Measurements from ENCODE around the gene CASKIN2.
"Not testable (repeated sequence)": the region's sequence is repeated elsewhere in the genome, so short reads cannot be mapped to it uniquely, and the experiment has no call there.

CASKIN2 gene

DNA sequence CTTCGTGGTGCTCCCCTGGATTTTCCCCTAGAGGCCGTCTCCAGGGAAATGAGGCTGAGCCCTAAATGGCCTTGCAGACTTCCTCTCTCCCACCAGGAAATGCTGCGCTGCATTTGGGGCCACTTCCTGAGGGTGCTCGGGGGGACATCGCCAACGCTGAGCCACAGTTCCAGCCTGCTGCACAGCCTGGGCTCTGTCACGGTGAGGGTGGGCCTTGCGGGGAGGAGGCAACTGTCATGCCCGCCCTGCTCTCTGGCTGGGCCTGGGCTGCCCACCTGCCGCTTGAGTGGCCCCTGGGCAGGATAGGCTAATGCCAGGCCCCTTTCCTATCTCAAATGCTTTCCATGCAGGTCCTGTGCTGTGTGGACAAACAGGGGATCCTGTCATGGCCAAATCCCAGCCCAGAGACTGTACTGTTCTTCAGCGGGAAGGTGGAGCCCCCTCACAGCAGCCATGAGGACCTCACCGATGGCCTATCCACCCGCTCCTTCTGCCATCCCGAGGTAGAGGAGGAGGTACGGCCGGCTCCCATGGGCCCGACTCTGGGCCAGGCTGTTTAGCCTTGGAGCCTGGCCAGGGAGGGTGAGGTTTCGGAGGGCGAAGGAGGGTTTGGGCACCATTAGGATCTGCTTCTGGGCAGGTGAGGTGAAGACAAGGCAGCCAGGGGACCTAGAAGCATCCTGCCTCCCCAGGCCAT lies 24.2 kb downstream of the CASKIN2 start:
- in situ Hi-C loops (cut with MboI; ENCODE audit: low sequenced_read_pairs): no loop called here

DNA sequence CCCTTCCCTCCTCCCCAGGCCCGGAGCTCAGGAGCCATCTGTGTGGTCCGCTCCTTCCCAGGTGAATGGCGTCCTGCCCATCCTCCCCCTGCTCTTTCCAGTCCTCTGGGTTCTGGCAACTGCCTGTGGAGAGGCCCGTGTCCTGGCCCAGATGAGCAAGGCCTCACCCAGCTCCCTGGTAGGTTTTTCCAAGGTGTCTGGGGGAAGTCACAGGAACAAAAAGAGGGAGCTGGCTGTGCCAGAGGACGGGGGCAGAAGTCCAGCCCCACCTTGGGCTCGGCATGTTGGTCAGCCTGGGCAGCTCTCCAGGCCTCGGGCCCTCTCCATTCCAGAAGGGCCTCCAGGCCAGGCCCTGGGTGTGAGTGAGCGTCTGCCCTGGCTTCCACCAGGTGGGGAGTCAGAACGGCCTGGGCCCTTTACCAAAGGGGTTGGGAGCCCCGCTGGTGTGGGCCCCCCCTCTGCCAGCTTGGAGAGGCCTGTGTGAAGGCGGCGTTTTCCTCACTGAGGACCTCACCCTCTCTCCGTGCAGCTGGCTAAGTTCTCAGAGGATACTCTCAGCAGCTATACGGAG lies 25.1 kb downstream of the CASKIN2 start:
- in situ Hi-C loops (cut with MboI; ENCODE audit: low sequenced_read_pairs): no loop called here

DNA sequence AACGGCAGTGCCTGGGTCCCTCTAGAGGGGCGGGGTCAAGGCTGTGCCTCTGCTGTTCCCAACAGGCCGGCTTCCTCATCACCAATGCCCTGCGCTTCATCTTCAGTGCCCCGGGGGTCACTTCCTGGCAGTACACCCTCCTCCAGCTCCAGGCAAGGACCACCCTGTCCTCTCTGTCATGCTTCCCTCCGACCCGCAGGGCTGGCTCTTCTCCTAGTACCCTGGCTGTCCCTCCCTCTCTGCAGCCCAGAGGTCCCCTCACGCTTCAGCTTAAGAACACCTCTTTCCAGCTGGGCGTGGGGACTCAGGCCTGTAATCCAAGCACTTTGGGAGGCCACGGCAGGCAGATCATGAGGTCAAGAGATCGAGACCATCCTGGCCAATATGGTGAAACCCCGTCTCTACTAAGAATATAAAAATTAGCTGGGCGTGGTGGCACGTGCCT lies 25.8 kb downstream of the CASKIN2 start:
- in situ Hi-C loops (cut with MboI; ENCODE audit: low sequenced_read_pairs): no loop called here

DNA sequence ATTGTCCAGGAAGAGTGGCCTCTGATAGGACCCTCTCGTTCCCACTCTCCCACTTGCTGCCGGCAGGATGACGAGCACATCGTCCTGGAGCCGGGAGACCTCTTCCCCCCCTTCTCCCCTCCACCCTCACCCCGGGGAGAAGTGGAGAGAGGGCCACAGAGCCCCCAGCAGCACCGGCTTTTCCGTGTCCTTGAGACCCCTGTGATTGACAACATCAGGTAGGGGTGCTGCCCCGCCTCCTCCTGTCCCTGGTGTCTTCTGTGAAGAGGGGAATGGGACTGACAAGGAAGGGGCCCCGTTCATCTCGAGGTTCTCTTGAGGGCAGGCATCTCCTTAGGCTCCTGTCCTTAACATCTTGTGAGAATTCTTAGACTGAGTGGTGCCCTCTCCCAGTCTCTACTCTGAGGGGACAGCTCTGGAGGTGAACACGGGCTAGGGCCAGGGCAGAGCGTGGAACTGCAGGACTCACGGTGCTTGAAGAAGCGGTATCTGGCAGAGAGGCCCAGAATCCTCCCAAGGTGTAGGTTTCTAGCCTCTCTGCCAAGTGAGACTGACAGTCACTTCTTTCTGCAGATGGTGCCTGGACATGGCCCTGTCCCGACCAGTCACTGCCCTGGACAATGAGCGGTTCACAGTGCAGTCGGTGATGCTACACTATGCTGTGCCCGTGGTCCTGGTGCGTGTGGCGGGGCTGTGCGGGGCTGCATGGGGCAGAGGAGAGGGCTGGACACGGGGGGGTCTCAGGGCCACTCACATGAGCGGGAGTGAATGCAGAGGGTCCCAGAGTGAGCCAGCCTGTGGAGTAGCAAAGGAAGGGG lies 26.4 kb downstream of the CASKIN2 start:
- in situ Hi-C loops (cut with MboI; ENCODE audit: low sequenced_read_pairs): no loop called here

DNA sequence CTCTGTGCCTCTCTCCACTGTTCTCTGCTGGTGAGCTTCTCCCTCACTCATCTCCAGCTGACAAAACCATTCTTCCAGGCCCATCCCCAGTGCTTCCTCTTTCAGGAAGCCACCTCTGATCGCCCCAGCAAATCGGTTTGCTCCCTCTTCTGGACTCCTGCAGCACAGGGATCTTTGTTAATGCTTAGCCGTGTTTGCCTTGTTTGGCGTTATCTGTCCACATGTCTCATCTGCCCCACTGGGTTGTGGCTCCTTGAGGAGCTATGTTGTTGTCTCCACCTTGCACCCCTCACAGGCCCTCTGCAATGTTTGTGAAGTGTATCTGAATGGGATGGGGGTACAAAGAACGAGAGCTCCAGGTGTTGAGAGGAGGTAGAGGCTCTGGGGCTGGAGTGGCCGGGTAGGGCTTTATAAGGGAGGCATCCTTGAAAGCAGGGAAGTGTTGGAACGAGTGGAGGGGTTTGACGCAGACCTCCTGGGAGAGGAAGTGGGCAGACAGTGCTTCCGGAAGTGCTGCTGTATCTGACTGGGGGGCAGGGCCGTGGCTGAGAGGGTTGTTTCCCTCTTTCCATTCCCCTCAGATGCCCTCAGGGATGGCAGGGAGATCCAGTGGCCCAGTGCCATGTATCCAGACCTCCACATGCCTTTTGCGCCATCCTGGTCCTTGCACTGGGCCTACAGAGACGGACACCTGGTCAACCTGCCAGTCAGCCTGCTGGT lies 27.8 kb downstream of the CASKIN2 start:
- in situ Hi-C loops (cut with MboI; ENCODE audit: low sequenced_read_pairs): no loop called here

DNA sequence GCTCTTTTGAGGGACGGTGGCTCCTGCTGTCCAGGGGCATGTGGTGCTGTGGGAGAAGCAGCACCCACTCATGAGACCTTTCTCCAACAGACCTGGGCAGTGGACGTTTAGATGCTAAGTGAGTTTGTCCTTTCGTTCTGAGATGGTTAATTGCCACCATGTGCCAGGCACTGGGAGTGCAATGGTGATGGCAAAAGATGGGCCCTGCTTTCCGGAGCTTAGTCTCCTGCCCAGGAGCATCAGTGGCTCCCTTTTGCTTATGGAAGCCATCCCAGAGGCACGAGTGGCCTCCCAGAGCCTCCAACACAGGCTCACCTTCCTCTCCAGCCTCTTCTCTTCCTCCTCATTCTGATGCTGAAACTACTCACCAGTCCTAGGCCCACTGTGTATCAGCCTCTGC lies 28.4 kb downstream of the CASKIN2 start:
- in situ Hi-C loops (cut with MboI; ENCODE audit: low sequenced_read_pairs): no loop called here

DNA sequence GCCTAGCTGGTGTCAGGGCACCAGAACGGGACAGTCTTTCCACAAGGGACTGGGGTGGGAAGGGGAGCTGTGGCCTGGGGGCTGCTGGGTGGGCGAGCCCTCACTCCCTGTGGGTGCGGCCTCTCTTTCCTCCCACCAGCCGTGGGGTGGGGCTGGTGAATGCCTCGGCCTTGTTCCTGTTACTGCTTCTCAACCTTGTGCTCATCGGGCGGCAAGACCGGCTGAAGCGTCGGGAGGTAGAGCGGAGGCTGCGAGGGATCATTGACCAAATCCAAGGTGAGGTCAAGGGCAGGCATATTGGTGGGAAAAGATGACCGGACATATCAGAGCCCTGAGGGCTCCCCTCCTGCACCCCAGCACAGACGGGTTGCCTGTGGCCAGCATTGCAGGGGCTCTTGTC lies 29.2 kb downstream of the CASKIN2 start:
- in situ Hi-C loops (cut with MboI; ENCODE audit: low sequenced_read_pairs): no loop called here

DNA sequence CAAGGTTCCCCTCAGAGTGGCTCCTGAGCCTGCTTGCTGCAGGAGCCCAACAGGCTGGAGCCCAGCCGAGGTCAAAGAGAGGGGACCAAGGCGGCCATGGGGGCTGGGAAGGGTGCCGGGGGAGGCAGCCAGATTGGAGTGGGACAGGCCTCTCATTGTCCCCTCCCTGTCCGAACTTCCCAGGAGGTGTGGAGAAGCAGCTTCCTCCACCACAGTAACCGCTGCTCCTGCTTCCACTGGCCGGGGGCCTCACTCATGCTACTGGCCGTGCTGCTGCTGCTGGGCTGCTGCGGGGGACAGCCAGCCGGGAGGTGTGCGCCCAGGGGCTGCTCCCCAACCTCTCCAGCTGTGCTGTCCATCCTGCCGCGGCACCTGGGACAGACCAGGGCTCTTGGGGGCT lies 29.6 kb downstream of the CASKIN2 start:
- in situ Hi-C loops (cut with MboI; ENCODE audit: low sequenced_read_pairs): no loop called here

DNA sequence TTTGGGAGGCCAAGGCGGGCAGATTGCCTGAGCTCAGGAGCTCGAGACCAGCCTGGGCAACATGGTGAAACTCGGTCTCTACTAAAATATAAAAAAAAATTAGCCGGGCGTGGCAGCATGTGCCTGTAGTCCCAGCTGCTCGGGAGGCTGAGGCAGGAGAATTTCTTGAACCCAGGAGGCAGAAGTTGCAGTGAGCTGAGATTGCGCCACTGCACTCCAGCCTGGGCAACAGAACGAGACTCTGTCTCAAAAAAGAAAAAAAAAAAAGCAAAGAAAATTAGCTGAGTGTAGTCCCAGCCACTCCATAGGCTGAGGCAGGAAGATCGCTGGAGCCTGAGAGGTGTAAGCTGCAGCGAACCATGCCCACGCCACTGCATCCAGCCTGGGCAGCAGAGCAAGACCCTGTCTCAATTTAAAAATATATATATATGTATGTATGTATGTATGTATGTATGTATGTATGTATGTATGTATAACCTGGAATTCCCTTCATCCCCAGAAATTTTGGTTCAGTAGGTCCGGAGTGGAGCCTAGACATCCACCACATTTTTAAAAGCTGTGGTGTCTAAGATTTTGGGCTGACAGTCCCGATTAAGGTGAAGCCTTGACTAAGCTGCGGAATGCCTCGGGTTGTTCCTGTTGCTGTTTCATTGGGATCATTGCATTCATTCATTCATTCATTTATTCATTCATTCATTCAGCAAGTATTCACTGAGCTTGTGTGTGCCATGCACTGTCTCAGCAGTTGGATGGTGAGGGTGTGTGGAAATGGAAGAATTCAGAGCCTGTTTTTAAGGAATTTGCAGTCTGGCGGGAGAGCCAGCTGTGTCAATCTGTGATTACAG lies 33.0 kb downstream of the CASKIN2 start:
- in situ Hi-C loops (cut with MboI; ENCODE audit: low sequenced_read_pairs): no loop called here

DNA sequence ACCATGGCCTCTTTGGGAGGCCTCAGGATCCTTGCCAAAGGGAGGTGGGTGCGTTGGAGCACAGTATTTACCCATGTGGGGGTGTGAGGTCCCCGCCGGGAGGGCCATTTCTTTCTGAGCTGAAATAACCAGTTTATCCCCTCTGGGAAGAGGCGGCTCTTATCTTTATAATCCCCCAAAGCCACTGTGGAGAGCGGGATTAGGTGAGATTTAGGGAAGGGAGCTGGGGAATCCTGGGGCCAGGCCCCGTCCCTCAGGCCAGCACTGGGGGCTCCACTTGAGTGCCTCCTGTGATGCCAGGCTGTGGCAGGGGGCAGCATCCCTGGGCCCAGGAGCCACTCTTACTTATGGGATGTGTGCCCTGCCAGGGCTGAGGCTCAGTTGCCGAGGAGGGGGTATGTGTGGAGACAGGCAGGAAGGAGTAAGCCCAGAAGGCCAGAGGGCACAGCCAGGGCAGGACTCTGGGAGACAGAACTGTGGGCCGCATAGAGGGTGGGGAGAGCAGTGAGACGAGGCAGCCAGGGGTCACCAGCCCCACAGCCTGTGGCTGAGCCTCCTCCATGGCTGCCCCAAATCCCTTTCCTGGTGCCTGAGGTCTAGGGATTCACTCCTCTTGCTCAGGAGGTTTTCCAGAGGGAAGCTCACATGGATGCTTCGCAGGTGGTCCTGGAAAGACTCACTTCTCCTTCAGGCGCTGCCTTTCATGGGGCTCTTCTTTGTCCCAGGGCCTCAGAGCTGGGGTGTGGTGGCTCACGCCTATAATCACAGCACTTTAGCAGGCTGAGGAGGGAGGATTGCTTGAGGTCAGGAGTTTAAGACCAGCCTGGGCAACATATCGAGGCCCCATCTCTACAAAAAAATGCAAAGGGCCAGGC lies 33.9 kb downstream of the CASKIN2 start:
- in situ Hi-C loops (cut with MboI; ENCODE audit: low sequenced_read_pairs): no loop called here

DNA sequence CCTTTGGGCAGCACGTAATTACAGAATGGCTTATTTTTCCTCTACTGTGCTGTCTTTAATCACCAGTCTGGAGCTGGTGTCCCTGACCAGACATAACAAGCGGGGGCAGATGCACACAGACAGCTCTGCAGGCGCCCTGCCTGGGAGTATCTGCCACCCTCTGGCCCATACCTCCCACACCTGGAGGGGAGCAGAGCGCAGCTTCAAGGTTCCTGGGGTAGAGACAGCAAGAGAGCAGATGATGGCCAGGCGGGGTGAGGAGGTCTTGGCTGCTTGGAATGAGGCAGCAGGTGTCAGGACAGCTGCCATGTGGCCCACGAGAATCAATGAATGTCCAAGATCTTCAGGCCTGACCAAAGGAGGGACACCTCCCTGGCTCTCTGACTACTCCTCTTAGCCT lies 35.1 kb downstream of the CASKIN2 start:
- in situ Hi-C loops (cut with MboI; ENCODE audit: low sequenced_read_pairs): no loop called here

DNA sequence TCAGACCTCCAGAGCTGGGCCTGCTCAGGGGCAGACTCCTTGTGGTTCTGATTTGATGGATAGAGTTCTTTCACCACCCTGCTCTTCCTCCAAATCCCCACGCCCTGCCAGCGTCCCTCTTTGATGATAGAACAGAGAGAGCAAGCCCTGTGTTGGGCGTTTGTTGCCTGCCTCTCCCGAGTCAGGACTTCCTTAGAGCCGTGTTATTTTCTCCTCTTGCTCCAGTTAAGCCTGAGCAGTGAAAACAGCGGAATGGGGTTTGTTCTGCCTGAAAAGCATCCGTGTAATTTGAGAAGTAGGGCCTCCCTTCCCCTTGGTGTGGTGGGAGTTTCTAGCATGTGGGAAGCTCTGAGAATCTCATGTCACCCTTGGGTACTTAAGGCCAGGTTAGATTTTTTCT lies 36.8 kb downstream of the CASKIN2 start:
- in situ Hi-C loops (cut with MboI; ENCODE audit: low sequenced_read_pairs): no loop called here

DNA sequence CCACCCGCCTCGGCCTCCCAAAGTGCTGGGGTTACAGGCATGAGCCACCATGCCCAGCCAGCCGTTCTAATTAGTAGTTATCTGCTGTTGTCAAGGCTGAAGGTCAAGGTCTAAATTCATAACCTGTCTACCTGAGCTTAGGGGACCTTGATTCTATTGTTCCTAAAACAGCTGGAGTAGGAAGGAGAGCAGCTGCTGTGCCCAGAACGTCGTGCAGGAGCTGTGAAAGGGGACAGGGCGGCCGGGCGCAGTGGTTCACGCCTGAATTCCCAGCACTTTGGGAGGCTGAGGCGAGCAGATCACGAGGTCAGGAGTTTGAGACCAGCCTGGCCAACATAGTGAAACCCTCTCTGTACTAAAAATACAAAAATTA lies 37.9 kb downstream of the CASKIN2 start:
- in situ Hi-C loops (cut with MboI; ENCODE audit: low sequenced_read_pairs): not testable (repeated sequence)

DNA sequence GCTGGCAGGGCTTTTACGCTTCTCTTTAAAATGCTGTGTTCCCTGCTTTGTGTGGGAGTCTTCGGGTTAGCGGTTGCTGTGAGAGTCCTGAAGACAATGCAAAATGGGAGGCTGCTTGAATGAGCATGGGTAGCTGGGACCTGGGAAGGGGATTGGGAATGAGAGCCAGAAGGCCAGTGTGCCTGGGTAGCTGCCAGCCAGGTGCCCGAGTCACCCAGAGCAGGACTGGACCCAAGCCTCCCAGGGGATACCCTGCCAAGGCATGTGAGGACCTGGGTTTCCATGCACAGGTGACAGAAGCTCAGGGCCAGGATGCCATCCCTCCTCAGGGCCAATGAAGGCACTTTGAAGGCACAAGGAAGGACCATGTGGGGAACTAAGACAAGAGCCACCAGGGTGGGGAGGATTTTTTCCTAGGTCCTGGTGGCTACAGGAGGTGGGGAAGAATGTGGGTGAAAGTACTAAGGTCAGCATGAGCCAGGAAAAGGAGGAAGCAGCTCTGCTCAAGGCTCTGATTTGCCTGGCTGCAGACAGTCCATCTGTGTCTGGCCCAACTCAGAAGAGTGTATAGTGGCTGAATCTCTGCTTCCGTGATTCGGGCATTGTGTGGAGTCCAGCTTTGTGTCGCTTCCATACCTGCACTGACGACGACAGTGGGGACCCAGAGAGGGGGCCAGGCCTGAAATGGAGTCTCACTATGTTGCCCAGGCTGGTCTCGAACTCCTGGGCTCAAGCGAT lies 38.4 kb downstream of the CASKIN2 start:
- in situ Hi-C loops (cut with MboI; ENCODE audit: low sequenced_read_pairs): no loop called here

DNA sequence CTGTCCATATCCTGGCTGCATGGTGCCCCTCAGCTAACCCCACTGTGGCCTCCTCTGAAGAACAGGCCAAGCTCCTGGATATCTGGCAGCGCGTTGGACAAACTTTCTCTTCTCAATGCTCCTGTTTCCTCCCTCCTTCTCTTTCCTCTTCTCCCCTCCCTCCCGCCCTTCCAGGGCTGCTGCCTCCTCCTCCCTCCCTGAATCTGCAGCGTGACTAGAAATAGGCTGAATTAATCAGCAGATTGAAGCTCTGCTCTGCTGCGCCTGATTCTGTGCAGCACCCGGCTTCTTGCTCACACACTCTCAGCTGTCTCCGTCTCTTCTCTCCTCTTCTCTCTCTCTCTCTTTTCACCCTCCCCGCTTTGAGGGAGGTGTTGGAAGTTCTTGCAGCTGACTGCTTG lies 39.1 kb downstream of the CASKIN2 start:
- in situ Hi-C loops (cut with MboI; ENCODE audit: low sequenced_read_pairs): no loop called here

DNA sequence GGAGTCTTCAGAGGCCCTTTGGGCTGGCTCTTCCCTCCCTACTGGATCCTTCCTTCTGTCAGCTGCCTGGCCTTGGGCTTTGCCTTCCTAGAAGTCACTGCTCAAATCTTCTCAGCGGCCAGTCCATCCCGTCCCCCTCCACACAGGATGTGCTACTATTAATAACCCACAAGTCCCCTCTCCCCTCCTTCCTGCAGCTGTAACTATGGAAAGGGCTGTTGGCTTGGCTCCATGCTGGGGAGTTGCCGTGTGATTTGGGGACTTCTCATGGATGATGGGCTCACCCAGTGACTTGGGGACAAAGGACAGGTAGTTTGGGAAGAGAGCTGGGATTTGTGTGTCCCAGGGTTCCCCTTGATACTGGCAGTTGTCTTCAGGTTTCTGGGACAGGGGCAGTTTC lies 39.5 kb downstream of the CASKIN2 start:
- in situ Hi-C loops (cut with MboI; ENCODE audit: low sequenced_read_pairs): no loop called here

DNA sequence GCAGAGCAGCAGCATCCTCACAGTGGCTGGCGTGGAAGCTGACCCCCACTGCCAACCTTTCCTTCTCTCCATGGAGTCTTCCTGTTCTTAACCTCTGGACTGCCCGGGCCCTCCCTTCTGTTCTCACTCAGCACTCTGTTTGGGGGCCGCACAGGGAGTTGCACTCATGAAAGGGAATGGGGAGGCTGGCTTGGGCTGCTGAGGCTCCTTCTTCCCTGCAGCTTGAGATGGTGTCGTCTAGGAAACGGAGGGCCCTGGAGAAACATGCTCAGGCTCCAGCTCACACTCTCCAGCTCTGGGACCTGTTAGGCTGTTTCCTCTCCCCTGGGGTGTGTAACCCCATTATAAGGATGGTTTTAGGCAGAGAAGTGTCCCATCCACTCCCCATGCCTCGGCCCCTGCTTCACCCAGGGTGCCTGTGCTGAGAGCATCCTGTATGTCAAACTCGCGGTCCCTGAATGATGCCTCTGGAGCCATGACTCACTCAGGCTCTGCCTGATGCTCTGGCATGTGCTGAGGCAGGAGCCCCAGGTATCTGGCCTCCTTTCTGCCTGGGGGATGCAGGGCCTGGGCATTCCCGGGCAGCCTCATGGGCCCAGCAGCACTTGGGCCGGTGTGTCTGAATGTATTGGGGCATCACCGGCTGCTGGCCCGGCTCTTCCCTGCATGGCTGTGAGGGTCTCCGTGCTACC lies 40.0 kb downstream of the CASKIN2 start:
- in situ Hi-C loops (cut with MboI; ENCODE audit: low sequenced_read_pairs): no loop called here

DNA sequence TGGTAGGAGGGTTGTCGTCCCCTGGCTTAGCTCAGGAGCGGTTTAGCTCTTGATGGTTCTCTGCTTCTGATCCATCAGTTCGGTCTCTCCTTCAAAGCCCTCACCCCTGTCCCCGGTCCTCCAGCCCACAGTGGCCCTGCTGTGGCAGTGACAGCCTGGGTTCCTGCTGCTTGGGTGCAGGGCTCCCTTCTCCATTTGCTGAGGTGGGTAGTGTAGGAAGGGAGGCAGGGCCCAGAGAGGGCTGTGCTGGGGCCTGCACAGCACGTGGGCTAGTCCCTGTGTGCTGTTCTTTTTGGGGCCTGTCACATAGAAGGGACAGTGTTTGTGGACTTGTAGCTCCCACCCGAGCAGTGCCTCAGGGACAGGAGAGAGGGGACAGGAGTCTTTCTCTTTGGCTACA lies 40.6 kb downstream of the CASKIN2 start:
- in situ Hi-C loops (cut with MboI; ENCODE audit: low sequenced_read_pairs): no loop called here
